SK-N-SH treated with all-trans-retinoic acid at 6 μM for 48 hours (cell line): ENCODE data around the gene KRTAP10-1.

ENCODE experiments used
- ATAC-seq: fragments of 200-7000 bp; cut with Tn5 transposase; 3 replicates; pipeline ENCODE4 v1.9.1; 2020; ENCODE audit warnings: mild to moderate bottlenecking, moderate library complexity
- ARNTL ChIP-seq: fragments of 450-650 bp; formaldehyde crosslinking; IDR thresholded peaks from 2 replicates; pipeline ENCODE4 v1.5.0; 2020; ENCODE audit warnings: low read depth, mild to moderate bottlenecking, moderate library complexity, borderline replicate concordance
- BACH2 ChIP-seq: fragments of 250-450 bp; sonication (Bioruptor Pico); IDR thresholded peaks from 2 replicates; pipeline ENCODE4 v1.9.0; 2021; ENCODE audit warnings: mild to moderate bottlenecking, borderline replicate concordance
- CSDC2 ChIP-seq: fragments of 250-450 bp; sonication (Bioruptor Pico); IDR thresholded peaks from 2 replicates; pipeline ENCODE4 v1.5.0; 2020; ENCODE audit warnings: mild to moderate bottlenecking, moderate library complexity
- ESRRG ChIP-seq: fragments of 250-450 bp; sonication (Bioruptor Pico); IDR thresholded peaks from 2 replicates; pipeline ENCODE4 v1.6.1; 2021; ENCODE audit warnings: mild to moderate bottlenecking
- GLIS3 ChIP-seq: fragments of 250-450 bp; sonication (Bioruptor Pico); IDR thresholded peaks from 2 replicates; pipeline ENCODE4 v1.5.0; 2020; ENCODE audit warnings: mild to moderate bottlenecking, moderate library complexity
- ISL1 ChIP-seq: fragments of 250-450 bp; sonication (Bioruptor Pico); IDR thresholded peaks from 2 replicates; pipeline ENCODE4 v2.1.2; 2022; ENCODE audit warnings: mild to moderate bottlenecking, moderate library complexity
- OSR1 ChIP-seq: fragments of 250-450 bp; sonication (Bioruptor Pico); IDR thresholded peaks from 2 replicates; pipeline ENCODE4 v1.8.0; 2022; ENCODE audit warnings: moderate library complexity, mild to moderate bottlenecking, inconsistent platforms
- PPARA ChIP-seq: fragments of 250-450 bp; sonication (Bioruptor Pico); IDR thresholded peaks from 2 replicates; pipeline ENCODE4 v1.5.0; 2020; ENCODE audit warnings: mild to moderate bottlenecking, borderline replicate concordance
- RARB ChIP-seq: fragments of 250-450 bp; sonication (Bioruptor Pico); IDR thresholded peaks from 2 replicates; pipeline ENCODE4 v1.8.0; 2021; ENCODE audit warnings: mild to moderate bottlenecking, moderate library complexity
- TCF4 ChIP-seq: fragments of 250-450 bp; sonication (Bioruptor Pico); IDR thresholded peaks from 2 replicates; pipeline ENCODE4 v1.8.0; 2021; ENCODE audit warnings: mild to moderate bottlenecking, moderate library complexity, borderline replicate concordance
- TOX ChIP-seq: fragments of 250-450 bp; sonication (Bioruptor Pico); IDR thresholded peaks from 2 replicates; pipeline ENCODE4 v1.8.0; 2021; ENCODE audit warnings: mild to moderate bottlenecking, moderate library complexity, borderline replicate concordance
- ZFP3 ChIP-seq: fragments of 250-450 bp; sonication (Bioruptor Pico); IDR thresholded peaks from 2 replicates; pipeline ENCODE4 v1.5.0; 2020; ENCODE audit warnings: mild to moderate bottlenecking, moderate library complexity
- ZFP30 ChIP-seq: fragments of 450-650 bp; formaldehyde crosslinking; IDR thresholded peaks from 2 replicates; pipeline ENCODE4 v1.5.0; 2022; ENCODE audit warnings: mild to moderate bottlenecking, moderate library complexity
- ZNF565 ChIP-seq: fragments of 450-650 bp; formaldehyde crosslinking; conservative IDR thresholded peaks from 2 replicates; pipeline ENCODE4 v1.5.0; 2020; ENCODE audit warnings: low read depth, mild to moderate bottlenecking, moderate library complexity
- TF ChIP-seq, protein P1 (sequence below): fragments of 250-450 bp; sonication (Bioruptor Pico); IDR thresholded peaks from 2 replicates; pipeline ENCODE4 v1.8.0; 2021; ENCODE audit warnings: low read depth, mild to moderate bottlenecking, moderate library complexity, borderline replicate concordance
- TF ChIP-seq, protein P2 (sequence below): fragments of 250-450 bp; sonication (Bioruptor Pico); IDR thresholded peaks from 2 replicates; pipeline ENCODE4 v1.8.0; 2020; ENCODE audit warnings: mild to moderate bottlenecking, moderate library complexity, borderline replicate concordance
- TF ChIP-seq, protein P3 (sequence below): fragments of 250-450 bp; sonication (Bioruptor Pico); IDR thresholded peaks from 2 replicates; pipeline ENCODE4 v1.5.0; 2020; ENCODE audit warnings: mild to moderate bottlenecking, moderate library complexity
- TF ChIP-seq, protein P4 (sequence below): fragments of 250-450 bp; sonication (Bioruptor Pico); IDR thresholded peaks from 2 replicates; pipeline ENCODE4 v1.5.1; 2021; ENCODE audit warnings: mild to moderate bottlenecking, moderate library complexity

The KRTAP10-1 gene

DNA sequence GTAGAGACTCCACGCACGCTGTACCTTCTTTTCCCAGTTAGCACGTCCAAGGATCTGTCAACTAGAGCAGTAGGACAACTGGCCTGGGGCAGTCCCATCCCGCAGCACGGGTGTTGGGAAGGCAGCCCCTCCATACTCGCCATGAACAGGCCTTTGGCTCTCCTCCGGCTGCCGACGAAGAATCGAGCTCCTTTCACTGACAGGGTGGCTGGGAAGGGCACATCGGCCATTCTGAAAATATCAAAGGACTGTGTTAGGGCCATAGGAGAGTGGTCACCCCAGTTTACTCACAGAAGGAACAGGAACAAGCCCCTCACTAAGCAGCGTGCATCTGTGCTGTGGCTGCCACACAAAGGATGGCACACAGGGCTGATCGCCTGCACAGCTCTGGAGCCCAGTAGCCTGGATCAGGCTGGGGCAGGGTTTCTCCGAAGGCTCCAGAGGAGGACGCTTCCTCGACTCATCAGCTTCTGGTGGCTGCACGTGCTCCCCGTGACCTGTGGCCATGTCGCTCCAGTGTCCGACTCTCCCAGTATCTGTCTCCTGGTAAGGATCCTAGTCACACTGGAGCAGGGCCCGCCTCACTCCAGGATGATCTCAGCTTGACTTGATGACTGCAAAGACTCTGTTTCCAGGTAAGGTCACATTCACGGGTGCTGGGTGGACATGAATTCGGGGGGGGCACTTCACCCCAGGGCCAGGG lies 8.9 kb downstream of the KRTAP10-1 start:
- no peak for ATAC-seq
- no peak for TF ChIP-seq ZNF565 (CRISPR knock-in tag)
- TF ChIP-seq, protein P1, sequence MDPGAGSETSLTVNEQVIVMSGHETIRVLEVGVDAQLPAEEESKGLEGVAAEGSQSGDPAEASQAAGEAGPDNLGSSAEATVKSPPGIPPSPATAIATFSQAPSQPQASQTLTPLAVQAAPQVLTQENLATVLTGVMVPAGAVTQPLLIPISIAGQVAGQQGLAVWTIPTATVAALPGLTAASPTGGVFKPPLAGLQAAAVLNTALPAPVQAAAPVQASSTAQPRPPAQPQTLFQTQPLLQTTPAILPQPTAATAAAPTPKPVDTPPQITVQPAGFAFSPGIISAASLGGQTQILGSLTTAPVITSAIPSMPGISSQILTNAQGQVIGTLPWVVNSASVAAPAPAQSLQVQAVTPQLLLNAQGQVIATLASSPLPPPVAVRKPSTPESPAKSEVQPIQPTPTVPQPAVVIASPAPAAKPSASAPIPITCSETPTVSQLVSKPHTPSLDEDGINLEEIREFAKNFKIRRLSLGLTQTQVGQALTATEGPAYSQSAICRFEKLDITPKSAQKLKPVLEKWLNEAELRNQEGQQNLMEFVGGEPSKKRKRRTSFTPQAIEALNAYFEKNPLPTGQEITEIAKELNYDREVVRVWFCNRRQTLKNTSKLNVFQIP (CRISPR knock-in tag) = no peak
- no peak for TF ChIP-seq OSR1 (CRISPR knock-in tag)
- TF ChIP-seq CSDC2 (CRISPR knock-in tag) = no peak
- no peak for TF ChIP-seq ISL1
- TF ChIP-seq, protein P2, sequence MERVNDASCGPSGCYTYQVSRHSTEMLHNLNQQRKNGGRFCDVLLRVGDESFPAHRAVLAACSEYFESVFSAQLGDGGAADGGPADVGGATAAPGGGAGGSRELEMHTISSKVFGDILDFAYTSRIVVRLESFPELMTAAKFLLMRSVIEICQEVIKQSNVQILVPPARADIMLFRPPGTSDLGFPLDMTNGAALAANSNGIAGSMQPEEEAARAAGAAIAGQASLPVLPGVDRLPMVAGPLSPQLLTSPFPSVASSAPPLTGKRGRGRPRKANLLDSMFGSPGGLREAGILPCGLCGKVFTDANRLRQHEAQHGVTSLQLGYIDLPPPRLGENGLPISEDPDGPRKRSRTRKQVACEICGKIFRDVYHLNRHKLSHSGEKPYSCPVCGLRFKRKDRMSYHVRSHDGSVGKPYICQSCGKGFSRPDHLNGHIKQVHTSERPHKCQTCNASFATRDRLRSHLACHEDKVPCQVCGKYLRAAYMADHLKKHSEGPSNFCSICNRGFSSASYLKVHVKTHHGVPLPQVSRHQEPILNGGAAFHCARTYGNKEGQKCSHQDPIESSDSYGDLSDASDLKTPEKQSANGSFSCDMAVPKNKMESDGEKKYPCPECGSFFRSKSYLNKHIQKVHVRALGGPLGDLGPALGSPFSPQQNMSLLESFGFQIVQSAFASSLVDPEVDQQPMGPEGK (CRISPR knock-in tag) = no peak
- no peak for TF ChIP-seq GLIS3 (CRISPR knock-in tag)
- no peak for TF ChIP-seq ESRRG (CRISPR knock-in tag)
- TF ChIP-seq ZFP3 (CRISPR knock-in tag) = no peak
- no peak for TF ChIP-seq TCF4 (CRISPR knock-in tag)
- TF ChIP-seq PPARA (CRISPR knock-in tag) = no peak
- no peak for TF ChIP-seq RARB
- TF ChIP-seq, protein P3, sequence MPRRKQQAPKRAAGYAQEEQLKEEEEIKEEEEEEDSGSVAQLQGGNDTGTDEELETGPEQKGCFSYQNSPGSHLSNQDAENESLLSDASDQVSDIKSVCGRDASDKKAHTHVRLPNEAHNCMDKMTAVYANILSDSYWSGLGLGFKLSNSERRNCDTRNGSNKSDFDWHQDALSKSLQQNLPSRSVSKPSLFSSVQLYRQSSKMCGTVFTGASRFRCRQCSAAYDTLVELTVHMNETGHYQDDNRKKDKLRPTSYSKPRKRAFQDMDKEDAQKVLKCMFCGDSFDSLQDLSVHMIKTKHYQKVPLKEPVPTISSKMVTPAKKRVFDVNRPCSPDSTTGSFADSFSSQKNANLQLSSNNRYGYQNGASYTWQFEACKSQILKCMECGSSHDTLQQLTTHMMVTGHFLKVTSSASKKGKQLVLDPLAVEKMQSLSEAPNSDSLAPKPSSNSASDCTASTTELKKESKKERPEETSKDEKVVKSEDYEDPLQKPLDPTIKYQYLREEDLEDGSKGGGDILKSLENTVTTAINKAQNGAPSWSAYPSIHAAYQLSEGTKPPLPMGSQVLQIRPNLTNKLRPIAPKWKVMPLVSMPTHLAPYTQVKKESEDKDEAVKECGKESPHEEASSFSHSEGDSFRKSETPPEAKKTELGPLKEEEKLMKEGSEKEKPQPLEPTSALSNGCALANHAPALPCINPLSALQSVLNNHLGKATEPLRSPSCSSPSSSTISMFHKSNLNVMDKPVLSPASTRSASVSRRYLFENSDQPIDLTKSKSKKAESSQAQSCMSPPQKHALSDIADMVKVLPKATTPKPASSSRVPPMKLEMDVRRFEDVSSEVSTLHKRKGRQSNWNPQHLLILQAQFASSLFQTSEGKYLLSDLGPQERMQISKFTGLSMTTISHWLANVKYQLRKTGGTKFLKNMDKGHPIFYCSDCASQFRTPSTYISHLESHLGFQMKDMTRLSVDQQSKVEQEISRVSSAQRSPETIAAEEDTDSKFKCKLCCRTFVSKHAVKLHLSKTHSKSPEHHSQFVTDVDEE (CRISPR knock-in tag) = no peak
- no peak for TF ChIP-seq ZFP30
- TF ChIP-seq, protein P4, sequence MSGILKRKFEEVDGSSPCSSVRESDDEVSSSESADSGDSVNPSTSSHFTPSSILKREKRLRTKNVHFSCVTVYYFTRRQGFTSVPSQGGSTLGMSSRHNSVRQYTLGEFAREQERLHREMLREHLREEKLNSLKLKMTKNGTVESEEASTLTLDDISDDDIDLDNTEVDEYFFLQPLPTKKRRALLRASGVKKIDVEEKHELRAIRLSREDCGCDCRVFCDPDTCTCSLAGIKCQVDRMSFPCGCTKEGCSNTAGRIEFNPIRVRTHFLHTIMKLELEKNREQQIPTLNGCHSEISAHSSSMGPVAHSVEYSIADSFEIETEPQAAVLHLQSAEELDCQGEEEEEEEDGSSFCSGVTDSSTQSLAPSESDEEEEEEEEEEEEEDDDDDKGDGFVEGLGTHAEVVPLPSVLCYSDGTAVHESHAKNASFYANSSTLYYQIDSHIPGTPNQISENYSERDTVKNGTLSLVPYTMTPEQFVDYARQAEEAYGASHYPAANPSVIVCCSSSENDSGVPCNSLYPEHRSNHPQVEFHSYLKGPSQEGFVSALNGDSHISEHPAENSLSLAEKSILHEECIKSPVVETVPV (CRISPR knock-in tag) = no peak
- TF ChIP-seq BACH2 (CRISPR knock-in tag) = no peak
- TF ChIP-seq TOX (CRISPR knock-in tag) = no peak
- no peak for TF ChIP-seq ARNTL (CRISPR knock-in tag)

DNA sequence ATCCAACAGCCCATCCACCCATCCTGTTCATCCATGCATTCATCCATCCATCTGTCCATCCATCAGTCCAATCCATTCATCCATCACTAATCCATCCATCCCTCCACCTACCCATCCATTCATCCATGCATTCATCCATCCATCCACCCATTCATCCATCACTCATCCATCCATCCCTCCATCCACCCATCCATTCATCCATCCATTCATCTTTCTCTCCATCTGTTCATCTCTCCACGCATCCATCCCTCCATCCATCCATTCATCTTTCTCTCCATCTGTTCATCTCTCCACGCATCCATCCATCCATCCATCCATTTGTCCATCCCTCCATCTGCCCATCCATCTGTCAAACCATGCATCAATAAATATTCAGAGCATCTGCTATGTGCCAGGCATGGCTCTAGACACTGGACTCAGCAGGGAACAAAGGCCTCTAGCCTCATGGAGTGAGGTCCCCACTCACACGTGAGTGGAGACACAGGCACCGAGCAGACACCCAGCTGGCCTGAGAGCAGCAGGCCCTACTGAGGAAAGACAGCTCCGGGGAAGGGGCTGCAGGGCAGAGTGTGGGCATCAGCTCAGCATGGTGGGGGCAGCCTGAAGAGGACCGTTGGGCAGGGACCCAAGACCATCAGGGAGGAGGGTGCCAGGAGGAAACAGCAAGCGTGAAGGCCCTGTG lies 9.6 kb downstream of the KRTAP10-1 start:
- no peak for ATAC-seq

More for the DNA sequence above, 9.6 kb downstream of the KRTAP10-1 start:
- TF ChIP-seq, protein P3 (CRISPR knock-in tag) = no peak
- TF ChIP-seq ZFP30 (no peak), PPARA (CRISPR knock-in tag) (no peak)
- TF ChIP-seq, protein P4 (CRISPR knock-in tag) = no peak
